GM18520 (cell line): ENCODE measurements around the gene PPFIA2.

Source experiments
- ATAC-seq: cut with Tn5 transposase; IDR thresholded peaks from one replicate; pipeline ENCODE4 v1.9.1; 2021; ENCODE audit not compliant: unreplicated experiment

PPFIA2 gene

DNA sequence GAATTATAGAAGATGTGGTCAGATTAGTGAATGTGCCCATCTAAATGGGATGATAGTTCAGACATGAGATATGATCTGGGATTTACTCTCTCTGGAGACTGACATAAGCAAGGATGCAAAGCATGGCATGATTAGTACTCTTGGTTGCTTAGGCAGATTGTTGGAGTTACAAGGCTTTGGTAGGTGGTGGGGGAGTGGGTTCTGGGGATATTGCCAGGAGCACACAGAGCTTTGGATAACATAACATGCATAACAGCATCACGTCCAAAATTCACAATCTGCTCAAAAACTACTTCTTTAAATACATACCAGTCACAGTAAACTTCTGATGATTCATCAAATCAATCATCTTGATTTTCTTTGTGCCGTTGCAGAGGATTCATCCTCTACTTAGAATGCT, 393.9 kb downstream of the PPFIA2 start:
- no peak for ATAC-seq

DNA sequence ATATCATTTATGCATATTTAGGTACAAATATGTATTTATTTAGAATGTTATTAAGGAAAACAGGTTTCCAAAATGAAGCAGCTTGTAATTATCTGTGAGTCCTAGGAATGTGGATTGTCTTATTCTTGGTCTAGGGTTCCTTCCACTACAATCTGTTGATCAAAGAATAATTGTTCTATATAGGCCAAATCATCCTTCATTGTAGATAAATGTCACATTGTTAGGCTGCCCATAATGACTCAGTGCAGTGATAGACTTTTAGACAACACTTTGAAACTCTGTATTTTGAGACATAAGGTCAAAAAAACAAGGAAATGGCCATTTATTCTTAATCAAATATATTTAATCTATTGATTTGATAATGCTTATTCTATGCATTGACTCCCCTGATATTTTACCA, 398.2 kb downstream of the PPFIA2 start:
- ATAC-seq = no peak

DNA sequence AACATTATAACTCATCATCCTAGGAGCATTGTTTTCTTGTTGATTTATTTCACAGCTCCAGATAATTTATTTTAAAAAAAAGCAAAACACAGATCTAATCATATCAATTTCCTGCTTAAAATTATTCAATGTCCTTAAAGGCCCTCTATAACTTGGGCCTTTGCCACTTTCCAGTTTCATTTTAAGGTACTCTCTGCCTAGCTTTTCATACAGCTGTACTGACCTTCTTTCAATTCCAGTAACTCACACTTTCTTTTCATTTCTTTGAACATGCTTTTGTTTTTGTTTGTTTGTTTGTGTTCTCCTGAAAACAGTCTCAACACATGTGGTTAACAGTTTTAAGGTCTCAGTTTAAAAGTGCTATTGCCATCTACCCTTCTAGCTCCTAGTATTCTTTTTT, 399.4 kb downstream of the PPFIA2 start:
- no peak for ATAC-seq

DNA sequence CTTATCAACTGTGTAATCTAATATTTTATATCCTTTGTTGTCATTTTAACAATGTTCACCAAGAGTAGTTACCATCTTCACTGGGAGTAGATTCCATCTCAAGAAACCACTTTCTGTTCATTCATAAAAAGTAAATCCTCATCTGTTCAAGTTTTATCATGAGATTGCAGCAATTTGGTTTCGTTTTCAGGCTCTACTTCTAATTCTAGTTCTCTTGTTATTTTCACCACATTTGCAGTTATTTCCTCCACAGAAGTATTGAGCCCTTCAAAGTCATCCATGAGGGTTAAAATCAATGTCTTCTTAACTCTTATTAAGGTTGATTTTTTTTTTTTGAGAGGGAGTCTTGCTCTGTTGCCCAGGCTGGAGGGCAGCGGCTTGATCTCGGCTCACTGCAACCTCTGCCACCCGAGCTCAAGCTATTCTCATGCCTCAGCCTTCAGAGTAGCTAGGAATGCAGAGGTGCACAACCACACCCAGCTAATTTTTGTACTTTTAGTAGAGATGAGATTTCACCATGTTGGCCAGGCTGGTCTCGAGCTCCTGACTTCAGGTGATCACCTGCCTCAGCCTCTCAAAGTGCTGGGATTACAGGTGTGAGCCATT, 404.7 kb downstream of the PPFIA2 start:
- ATAC-seq = no peak

DNA sequence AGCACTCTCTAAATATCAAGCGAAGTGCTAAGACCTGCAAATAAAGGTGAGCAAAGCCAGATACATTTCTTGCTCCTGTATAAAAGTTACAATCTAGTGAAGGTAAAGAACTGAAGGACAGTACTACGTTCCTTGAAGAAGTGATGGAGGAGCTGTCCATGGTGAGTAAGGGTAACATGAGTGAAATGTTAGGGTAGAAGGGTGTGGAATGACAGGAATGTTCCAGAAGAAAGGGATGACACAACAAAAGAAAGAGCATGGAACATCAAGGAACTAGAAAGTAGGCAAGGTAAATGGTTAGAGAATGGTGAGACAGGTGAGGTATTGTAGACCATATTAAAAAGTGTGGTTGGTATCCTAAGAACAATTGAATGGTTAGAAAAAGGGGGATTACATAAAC, 408.8 kb downstream of the PPFIA2 start:
- ATAC-seq = no peak

DNA sequence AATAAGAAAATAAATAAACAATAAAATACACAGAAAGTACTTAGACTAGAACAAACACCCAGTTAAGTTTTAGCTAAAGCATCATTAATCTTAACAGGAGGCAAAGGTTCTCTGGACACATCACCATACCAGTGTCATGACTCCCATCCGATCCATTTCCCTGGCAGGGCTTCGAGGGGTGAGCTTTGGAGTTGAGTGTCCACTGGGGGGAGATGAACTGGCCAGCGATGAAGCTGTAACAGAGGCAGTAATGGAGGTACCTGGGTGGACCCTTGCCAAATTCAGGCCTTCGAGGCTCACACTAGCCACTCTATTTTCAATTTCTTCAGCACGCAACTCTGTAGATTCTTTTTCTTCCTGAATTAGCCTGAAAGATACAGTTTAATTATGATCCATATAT, 411.7 kb downstream of the PPFIA2 start:
- ATAC-seq = no peak

DNA sequence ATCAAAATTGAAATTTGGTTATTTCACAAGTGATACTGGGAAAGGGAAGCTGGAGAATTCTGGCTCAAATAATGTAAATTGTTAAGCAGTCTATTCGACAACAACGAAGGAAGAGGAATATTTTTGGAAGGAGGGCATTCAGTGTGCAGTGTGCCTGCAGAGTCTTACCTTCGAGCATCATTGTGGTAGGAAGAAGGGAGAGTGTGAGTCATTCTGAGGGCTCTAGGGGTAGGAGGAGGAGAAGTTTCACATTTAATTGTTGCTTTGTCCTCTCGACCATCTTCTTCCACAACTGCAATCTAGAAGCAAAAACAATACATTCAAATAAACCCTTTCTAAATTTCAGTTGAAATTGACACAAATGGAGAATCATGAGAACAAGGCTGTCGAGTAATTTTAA, 418.2 kb downstream of the PPFIA2 start:
- ATAC-seq = no peak

DNA sequence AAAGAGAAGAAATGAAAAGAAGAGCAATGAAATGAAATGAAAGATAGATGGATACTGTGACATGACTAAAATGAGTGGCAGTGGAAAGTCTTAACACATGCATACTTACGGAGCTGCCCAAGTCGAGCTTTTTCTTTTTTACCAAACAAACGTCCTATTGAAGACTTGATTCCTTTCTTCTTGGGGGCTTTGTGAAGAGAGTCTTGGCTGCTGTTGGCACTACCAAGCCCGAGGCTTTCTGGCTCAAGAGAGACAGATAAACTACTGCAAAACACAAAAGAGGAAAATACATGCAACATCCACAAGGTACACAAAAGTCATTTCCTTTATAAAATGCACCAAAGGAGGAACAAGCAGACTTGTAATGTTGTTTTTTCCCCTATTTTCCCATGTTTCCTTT, 420.1 kb downstream of the PPFIA2 start:
- ATAC-seq = no peak

DNA sequence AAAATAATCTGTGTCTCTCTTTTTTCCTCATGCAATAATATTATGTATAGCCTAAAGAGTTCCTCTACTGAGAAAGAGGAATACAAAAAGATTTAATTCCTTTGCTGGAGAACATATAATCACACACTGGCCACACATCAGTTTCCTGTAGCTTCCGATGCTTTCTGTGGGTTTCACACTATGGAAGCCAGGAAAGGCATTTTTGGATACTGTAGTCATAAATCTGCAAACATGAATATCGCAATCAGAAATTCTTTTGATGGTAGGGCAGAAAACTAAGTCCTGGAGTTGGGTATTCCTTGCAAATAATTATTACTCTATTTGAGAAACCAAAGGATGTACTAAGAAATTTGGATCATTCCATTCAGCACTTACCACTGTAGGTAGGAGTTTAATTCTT, 421.3 kb downstream of the PPFIA2 start:
- no peak for ATAC-seq

DNA sequence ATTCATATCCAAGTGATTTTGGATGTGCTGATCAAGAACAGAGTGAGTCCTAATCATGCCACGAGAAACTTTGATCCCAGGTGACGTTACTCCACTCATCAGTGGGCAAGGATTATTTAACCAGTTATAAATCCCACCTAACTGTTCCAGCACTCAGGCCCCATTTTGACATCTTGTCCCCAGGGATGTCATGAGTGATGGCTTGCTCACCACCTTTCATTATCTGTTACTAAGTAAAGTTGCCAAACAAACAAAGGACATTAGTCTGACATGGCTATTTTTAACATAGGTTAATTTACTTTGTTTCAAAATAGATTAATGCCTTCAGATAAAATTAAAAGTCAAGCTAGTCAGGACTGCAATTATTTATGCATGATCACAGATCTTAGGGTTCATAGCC, 425.3 kb downstream of the PPFIA2 start:
- no peak for ATAC-seq

DNA sequence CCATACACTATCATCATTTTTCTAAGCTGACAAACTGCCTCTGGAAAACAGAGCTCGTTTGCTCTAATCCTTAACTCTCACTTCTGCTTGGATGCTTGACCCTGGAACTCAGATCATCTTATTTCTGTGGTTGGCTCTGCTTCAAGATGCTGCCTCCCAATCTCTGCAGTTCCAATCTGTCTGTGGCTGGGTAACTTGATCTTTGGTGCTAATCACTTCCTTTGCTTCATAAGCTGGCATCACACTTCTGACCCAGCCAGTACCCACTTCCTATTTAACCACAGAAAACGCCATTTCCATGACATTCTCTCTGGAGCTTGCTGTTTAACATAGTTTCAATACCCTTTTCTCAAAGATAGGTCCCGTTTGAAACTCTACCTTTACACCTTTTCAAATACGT, 427.1 kb downstream of the PPFIA2 start:
- no peak for ATAC-seq

DNA sequence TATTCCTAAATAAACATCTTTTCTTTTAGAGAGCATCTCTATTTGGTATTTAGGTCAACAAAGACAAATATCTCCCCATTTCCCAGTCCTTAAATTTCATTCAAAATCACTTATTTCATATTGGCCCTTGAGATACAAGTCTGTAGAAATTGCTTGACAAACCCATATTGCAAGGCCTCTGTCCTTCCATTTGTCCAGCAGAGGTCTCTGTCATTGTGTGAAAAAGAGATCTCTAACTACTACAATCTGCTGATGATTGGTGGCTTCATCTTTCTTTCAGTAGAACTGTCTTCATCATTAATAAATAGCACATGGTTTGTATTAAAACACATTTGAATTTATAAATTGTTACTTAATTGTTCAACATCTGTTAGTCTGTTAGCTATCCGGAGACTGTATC, 428.7 kb downstream of the PPFIA2 start:
- no peak for ATAC-seq

DNA sequence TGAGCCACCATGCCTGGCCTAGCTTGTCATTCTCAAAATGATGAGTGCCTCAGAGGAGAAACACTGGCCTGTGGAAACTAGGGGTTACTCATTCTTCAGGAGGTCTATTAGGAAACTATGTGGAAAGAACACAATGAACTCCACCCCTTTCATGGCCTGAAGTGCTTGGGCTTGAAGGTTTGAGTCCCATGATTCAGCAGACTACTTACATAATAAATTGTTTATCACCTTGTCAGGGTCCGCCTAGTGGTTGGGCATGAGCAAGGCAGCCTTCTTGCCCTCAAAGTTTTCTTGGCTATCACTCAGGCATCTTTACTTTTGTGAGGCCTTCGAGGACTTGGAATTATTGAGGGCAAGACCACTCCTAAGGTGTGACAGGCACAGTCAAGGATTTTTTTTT, 430.1 kb downstream of the PPFIA2 start:
- no peak for ATAC-seq

DNA sequence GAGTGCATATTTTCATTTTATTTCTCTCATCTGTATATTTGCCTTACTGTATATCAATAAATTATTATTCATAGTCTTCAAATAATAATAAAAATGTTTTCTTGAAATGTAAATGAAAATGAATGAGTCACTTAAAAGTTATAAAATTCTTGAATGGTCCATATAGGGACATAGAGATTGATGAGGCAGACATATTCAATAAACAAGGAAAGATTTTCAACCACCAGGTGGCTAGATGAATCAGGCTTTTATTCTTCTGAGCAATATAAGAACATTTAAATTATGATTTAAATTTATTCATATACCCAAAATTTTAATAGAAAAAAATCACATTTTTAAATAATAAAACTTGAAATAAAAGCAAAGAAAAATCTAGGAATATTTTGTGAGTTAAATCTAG, 431.7 kb downstream of the PPFIA2 start:
- no peak for ATAC-seq

DNA sequence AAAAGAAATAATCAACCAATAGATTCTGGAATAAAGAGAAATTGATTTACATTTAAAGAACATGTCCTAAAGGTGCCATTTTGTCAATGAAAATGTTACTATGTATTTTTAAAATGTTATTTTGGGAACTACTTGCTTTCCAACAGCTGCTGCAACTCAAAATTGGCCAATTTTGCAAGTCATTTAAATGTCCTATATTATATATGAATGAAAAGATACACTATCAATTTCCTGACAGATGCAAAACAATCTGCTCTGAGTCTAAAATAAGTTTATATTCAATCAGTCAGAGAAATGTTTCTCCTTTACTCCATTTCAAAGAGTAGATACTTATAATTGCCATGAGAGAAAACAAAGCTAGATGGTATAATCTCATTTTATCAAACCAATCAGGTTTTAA, 434.1 kb downstream of the PPFIA2 start:
- ATAC-seq = no peak

DNA sequence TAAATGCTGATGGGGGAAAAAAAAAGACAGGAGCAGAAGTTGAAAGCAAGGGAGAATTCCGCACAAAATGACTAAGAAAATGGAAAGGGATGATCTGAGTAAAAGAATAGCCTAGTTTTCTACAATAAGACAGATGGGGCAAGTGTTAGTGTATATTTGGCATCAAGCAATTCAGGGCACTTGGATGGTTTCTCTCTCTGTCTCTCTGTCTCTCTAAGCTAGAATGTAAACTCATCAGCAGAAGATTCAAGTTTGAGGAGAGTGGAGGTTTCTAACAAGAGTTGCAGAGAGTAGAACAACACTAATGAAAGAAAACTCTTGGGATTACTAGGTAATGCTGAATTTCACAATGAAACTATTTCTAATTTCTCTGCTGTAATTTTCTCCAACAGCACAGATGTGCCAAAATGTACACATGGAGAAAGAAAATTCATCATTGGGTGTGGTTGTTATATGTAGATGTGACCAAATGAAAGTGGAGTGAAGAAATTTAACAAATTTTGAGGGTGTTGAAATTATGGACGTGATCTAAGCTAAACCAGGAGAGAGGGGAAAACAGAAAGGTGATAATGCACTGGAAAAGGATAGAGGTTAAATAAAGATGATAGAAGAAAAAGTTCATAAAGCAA, 444.1 kb downstream of the PPFIA2 start:
- ATAC-seq = no peak

DNA sequence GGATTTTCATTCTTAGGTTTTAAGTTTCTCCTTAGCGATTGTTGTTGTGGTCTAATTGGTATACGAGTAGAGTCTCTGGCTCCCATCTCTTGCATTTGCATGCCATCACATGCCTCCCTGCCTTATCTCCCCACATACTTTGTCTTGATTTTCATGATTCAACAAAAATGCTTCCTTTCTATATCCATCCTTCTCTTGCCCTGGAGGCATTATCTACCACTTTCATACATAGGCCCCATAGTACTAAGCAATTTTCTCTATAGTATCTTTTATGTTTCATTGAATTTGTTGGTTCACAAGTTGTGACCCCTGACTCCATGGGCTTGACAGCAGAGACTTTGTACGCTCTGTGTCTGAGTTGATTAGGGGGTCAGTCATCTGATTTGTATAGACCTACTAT, 455.2 kb downstream of the PPFIA2 start:
- ATAC-seq = no peak

DNA sequence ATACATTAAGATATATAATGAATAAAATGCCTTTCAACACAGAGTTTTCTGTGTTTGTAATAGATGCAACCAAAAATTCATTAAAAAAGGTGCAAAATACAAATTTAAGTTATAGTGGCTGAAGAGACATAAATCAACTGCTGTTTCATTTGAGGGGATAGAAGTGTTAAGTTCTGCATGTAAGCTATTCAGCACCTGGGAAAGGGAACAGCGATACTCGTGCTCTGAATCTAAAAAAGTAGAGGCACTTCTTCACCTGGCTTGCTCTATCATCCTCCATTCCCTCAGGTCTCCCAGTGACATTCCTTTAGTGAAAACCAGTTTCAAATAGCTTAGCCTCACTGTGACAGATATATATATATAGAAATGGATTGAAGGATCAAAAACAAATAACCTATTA, 458.7 kb downstream of the PPFIA2 start:
- ATAC-seq = no peak

DNA sequence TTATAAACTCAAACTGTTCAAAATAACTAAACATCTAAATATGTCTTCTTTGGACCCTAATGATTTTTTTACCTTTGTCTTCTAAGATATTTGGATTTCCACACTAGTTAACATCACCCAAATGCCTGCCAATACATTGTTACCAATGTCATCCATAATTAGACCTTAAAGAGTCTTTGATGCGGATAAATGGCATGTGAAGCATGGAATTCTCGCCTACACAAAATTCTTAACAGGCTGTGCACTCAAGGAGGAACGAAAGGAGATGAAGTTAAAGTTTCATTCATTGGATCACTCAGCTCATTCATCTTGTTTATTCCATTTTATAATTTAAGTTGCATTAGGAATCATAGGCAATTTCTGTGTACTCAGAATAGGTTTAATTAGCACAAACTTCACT, 461.5 kb downstream of the PPFIA2 start:
- ATAC-seq = no peak

DNA sequence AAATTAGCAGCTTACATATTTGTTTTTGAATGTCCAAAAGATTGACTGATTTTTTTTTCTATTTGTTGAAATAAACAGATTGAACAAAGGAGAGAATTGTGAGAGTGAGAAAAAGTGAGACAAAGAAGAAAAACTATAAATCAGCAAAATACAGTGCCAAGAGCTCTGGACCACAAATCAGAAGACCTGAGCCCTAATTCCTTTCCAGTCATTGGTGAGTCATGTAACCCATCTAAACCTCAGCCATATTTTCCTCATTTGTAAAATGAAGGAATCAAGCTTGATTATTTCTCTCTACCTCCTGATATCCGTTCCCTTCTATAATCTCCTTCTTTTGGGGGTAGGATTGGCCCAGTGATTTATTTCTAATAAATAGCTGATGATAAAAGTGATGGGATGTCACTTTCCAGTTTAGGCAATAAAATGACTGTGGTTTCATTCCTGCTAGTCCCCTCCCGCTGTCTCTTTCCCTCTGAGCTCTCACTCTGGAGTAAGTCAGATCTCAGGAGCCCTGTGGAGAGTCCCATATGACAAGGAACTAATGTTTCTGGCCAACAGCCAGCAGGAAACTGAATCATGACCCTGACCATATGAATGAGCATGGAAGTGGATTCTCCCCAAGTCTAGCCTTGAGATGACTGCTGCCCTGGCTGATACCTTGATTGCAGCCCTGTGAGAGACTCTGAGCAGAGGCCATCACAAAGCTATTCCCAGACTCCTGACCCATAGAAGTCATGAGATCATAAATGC, 462.4 kb downstream of the PPFIA2 start:
- no peak for ATAC-seq

DNA sequence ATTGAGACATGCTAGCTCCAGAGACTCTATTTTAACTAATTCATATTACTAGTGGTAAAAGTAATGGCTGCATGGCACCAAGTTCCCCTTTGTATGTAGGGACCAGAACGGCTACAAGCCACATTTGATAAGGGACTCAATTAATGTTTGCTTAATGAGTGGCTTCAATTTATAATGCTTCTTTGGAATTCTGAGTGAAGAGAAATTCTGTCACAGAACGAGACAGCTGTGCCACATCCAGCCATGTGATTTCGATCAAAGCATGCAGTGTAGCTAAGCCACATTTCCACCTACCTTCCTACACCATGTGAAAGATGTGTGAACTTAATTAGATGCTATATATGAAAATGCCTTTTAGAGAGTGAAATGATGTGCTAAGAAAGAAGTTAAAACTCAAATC, 463.9 kb downstream of the PPFIA2 start:
- ATAC-seq = no peak

DNA sequence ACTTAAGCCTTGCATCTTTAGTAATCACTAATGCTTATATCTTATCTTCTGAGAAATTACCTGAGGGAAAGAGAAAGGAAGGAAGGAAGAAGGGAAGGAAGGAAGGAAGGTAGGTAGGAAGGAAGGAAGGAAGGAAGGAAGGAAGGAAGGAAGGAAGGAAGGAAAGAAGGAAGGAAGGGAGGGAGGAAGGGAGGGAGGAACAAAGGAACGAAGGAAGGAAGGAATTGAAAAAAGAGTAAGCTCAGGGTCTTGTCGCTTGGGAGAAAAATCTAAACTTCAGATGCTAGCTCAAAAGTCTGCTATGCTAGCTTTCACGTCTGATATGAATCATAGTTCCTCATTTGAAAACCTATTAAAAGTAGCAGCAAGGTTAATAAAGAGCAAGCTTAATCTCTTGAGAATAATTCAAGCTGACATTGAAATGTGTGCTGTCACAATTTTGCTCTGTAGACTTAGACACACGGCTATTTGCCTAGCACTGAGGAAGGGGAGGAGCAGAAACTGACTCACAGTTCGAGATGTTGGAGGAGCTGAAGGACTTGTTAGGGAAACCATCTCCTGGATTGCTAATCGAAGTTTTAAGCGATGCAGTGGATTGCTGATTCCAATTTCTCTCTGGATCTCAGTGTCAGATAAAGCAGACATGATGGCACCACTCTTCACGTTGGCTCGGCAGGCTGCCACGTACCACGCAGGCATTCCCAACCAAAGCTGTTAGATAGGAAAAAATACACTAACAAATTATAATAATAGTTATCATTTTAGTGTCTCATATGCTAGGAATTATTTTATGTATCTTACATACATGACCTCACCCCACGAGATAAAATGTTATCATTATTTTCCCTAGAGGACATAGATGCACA, 464.6 kb downstream of the PPFIA2 start:
- ATAC-seq = peak; percentile 50
